Limb (tissue), 2 donors: ENCODE data around the gene AP2A2.

ENCODE experiments used
- DNase-seq, 2 donors: peaks; one replicate each; pipeline ENCODE4 v3.0.0-alpha.2; 2016; ENCODE audit errors: extremely low spot score in 2 of 2

The AP2A2 gene

GRCh38 chr11:1041149-1041467, 115.4 kb downstream of the AP2A2 start:
- no peak for DNase-seq

GRCh38 chr11:1041471-1041870, 115.8 kb downstream of the AP2A2 start:
- no peak for DNase-seq

GRCh38 chr11:1041936-1042608, 116.4 kb downstream of the AP2A2 start:
- no peak for DNase-seq

DNA sequence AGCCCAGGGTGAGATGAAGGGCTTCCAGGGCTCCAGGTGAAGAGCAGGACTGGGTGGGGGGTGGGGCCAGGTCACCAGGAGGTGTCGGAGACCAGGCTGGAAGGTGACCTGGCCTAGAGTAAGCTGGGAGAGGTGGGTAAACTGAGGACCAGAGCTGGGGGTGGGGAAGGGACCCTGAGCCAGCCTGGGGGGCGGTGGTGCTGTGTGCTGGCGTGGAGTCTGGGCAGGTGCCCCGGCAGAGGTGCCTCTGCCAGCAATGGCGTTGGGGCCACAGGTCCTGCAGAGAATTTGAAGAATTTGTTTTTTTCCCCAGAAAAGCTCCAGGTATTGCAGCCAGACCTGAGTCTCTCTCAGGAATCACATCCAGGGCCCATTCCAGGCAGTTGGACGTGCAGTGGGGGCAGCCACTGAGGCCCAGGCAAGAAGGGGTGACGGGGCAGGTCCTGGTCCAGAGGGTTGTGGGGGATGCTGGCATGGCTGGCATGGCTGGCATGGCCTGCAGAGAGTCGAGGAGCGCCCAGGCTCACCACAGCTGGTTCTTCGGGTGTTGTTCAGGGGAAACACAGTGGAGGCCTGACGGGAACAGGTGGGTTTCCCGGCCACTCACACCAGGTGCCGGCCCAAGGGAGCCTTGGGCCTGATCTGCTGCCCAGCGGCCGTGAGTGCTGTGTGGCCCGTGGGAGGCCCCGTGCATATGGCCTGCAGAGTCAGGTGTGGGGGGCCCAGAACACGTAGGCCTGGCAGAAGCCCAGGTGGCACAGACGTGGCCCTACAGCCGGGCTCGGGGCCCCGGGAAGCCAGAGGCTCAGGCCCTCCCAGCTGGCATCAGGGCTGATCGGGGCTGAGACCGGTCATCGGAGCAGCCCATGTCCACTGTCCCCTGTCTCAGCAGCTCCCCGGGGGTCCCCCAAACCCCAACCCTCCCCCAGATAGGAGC, 117.2 kb downstream of the AP2A2 start:
- DNase-seq, result no peak

GRCh38 chr11:1043563-1044096, 118.0 kb downstream of the AP2A2 start:
- DNase-seq, result no peak

- no peak for DNase-seq
Measured at GRCh38 chr11:1044160-1044559, 118.5 kb downstream of the AP2A2 start.

DNA sequence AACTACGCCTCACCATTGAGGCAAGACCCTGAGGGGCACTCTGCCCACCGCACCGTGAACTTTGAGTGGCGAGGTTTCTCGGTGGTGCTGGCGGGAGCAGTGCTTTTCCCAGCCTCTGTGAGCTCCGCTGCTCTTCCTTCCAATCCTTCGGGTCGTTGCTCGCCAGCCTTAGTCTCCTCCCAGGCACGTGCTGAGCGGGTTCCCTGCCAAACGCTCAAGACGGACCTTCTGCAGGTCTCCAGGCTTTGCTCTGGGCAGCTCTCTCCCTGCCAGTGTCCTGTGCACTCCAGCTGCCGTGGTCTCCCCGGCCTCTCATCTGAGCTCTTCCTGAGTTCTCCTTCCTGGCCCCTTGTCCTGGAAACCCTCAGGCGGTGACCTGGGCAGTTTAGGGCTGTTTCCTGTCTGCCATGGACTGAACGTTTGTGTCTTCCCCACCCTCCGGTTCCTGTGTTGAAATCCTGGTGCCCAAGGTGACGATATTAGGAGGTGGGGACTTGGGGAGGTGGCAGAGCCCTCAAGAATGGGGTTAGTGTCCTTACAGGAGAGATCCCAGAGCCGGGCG, 122.0 kb downstream of the AP2A2 start:
- DNase-seq, result no peak

DNA sequence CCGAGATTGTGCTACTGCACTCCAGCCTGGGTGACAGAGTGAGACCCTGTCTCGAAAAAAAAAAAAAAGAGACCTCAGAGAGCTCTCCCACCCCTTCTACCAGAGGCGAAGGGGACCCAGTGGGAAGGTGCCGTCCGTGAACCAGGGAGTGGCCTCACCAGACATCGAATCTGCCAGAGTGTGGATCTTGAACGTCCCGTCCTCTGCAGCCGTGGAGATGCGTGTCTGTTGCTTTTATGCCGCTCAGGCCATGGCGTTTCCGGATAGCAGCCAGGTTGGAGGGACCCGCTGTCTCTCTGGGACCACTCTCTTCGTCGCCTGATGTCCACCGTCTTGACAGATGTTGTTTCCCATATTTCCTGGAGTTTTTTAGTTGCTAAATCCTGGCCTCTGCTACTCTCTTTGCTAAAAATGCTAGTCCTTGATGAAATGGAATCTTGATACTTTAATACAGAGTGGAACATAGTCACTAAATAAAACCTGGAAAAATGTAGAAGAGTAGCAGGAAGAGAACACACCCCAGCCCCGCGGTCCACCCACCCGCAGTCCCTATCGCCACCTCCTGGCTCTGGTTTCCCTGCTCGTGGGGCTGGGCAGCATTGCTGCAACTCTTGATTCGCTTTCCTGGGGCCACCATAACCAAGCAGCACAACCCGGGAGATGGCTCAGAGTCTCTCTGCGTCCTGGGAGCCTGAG, 122.9 kb downstream of the AP2A2 start:
- no peak for DNase-seq

DNA sequence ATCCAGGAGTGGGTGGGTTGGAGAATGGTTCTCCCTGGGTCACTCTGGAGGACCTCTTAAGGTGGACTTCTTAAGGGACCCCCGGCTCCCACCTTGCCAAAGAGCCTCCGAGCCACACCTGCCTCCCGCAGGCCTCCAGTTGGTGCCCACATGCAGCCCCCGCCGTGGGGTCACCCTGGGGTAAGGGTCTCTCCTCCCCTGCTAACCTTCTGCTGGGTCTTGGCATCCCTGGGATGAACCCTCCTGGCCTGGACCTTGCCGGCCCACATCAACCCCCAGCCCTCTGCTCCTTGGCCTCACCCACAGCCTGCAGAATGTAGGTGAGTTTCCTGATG, 123.4 kb downstream of the AP2A2 start:
- no peak for DNase-seq

- DNase-seq, result peak in 1 of 2 donors; percentile 39
Measured at GRCh38 chr11:1049431-1049891, 123.8 kb downstream of the AP2A2 start.

GRCh38 chr11:1049911-1050580, 124.4 kb downstream of the AP2A2 start:
- peak in 1 of 2 donors; percentile 28 for DNase-seq

- peak; percentile 51 to 85 for DNase-seq
Measured at GRCh38 chr11:1050581-1051355, 125.1 kb downstream of the AP2A2 start.

DNA sequence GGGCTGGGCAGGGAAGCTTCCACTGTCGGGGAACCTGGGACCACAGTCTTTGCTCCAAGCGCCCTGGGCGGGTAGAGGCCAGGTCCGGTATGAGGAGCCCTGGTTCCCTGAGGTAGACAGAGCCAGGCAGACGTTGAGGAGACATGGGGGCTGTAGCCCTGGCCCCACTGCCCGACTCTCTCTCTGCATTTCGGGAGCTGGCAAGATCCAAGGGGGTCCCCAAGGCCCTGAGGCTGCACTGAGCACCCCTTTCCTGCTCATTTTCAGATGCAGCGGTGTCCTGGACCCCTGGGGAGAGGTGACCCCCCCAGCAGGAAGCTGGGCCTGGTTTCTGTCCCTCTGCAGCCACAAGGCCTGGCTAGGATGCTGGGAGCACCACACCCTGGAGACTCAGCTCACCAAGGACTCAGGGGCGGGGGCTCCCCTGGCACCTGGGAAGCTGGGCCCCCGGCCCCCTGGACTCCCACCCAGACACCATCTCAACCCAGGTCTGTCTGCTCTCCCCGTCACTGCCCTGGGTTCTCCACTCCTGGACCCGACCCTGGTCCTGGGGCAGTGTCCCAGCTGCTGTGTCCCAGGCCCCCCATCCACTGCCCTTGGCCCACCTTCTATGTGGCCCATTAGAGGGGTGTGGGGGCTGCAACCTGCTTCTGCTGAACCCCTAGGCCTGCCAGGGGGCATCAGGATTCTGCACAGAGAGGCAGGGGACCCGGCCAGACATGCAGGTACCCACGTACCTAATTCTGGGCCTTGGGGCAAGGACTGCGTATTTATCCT, 125.9 kb downstream of the AP2A2 start:
- DNase-seq, result peak in 1 of 2 donors; percentile 27

DNA sequence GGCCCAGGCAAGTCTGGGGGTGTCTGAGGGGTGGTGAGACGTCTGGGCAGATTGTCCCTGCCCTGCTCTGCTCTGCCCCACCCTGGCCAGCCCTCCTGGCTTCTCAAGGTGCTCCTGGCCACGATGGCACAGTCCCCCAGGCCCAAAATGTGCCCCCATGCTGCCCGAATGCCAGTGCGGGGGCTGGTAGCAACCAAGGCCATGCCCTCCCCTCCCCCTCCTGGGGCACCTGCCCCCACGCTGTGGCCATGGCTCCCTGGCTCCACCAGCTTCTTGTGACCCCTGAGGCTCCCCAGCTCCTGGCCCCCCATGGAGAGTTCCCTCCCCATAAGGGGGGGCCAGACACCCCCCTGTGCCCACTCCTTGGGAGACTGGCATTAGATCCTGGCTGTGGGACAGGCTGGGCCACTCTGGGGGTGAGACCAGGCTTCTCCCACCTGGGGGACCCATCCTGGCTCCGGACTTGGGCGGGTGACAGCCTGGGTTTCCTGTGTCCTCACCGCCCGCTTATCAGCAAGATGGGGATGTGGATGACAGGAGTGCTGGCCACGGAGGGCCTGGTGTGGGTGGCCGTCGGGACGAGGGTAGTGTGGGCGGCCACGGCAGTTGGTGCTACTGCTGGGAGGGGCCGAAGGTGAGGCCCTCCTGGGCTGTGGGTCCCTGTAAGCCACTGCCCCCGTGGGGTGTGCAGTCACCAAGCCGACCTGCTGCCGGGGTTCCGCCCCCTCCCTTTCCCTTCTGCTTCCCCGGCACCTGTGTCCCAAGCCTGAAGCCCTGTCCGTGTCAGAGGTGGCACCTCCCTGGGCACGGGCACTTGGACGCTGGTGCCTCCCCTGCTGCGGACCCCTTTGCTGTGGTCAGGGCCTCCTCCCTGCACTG, 126.7 kb downstream of the AP2A2 start:
- DNase-seq, result peak in 1 of 2 donors; percentile 27

- peak in 1 of 2 donors; percentile 40 for DNase-seq
Measured at GRCh38 chr11:1053121-1053901, 127.6 kb downstream of the AP2A2 start.

GRCh38 chr11:1054143-1055108, 128.8 kb downstream of the AP2A2 start:
- DNase-seq, result peak in 1 of 2 donors; percentile 37
